Smooth muscle cell (in vitro differentiated cells): Measurements from ENCODE around the gene KRT39. TPM values are rescaled to one million over a fixed set of nuclear protein-coding genes. Genes with fewer than 3 reads are reported as not detected.
"Not testable (repeated sequence)": the region's sequence is repeated elsewhere in the genome, so short reads cannot be mapped to it uniquely, and the experiment has no call there.

Source experiments
- DNase-seq: peaks from one replicate; lab custom pipeline; 2025; ENCODE audit not compliant: unreplicated experiment; lab: John Stamatoyannopoulos, UW
- H2AFZ ChIP-seq: fragments of 200-600 bp; sonication (generic); 2 replicates; pipeline ENCODE4 v1.6.0; 2016; ENCODE audit warnings: antibody characterized with exemption, low read depth, mild to moderate bottlenecking
- H3F3A ChIP-seq: fragments of 200-600 bp; sonication (generic); 2 replicates; pipeline ENCODE4 v1.6.0; 2017; ENCODE audit warnings: antibody characterized with exemption, low read depth
- H3K27ac ChIP-seq: fragments of 200-600 bp; sonication (generic); 2 replicates; pipeline ENCODE4 v1.5.1; 2016; ENCODE audit warnings: low read depth, mild to moderate bottlenecking
- H3K27me3 ChIP-seq: fragments of 200-600 bp; sonication (generic); 2 replicates; pipeline ENCODE4 v1.6.1; 2016; ENCODE audit warnings: low read depth, mild to moderate bottlenecking
- H3K36me3 ChIP-seq: fragments of 200-600 bp; sonication (generic); 2 replicates; pipeline ENCODE4 v1.5.1; 2016; ENCODE audit warnings: low read depth
- H3K4me1 ChIP-seq: fragments of 200-600 bp; sonication (generic); 2 replicates; pipeline ENCODE4 v1.5.1; 2016; ENCODE audit warnings: low read depth
- H3K4me2 ChIP-seq: fragments of 200-600 bp; sonication (generic); 2 replicates; pipeline ENCODE4 v1.6.0; 2016; ENCODE audit warnings: mild to moderate bottlenecking
- H3K4me3 ChIP-seq: fragments of 200-600 bp; sonication (generic); 2 replicates; pipeline ENCODE4 v1.5.1; 2016; ENCODE audit warnings: mild to moderate bottlenecking
- H3K79me2 ChIP-seq: fragments of 200-600 bp; sonication (generic); 2 replicates; pipeline ENCODE4 v1.6.0; 2016; ENCODE audit warnings: low read depth, mild to moderate bottlenecking
- H3K9ac ChIP-seq: fragments of 200-600 bp; sonication (generic); 2 replicates; pipeline ENCODE4 v1.6.0; 2016; ENCODE audit warnings: low read depth
- H3K9me3 ChIP-seq: fragments of 200-600 bp; sonication (generic); replicated peaks from 2 replicates; pipeline ENCODE4 v1.5.1; 2016; ENCODE audit warnings: low read depth
- H4K20me1 ChIP-seq: fragments of 200-600 bp; sonication (generic); 2 replicates; pipeline ENCODE4 v1.6.0; 2016; ENCODE audit warnings: low read depth
- WGBS: methylation state at CpG from one replicate; pipeline ENCODE4 v1.1.7; 2016; ENCODE audit warnings: low lambda C conversion rate; 5-methylcytosine and 5-hydroxymethylcytosine counted together
- polyA plus RNA-seq: library from polyadenylated mRNA; unstranded; fragments of >200 nt; fragmentation: Nextera tagmentation; extraction: Ambion mirVana; gene quantifications from 2 replicates; pipeline ENCODE4 v1.2.1, GENCODE V29; 2016
- total RNA-seq: library from RNA; depleted of rRNA; stranded (reverse); fragments of >200 nt; gene quantifications from 2 replicates; pipeline ENCODE4 v1.2.3, GENCODE V29; 2014
- TF ChIP-seq, protein P1 (sequence below): fragments of 200-600 bp; sonication (generic); IDR thresholded peaks from 2 replicates; pipeline ENCODE4 v1.5.1; 2017; ENCODE audit warnings: borderline replicate concordance, mild to moderate bottlenecking, antibody characterized with exemption; ENCODE audit not compliant: insufficient read depth, poor library complexity, severe bottlenecking

KRT39 gene
- total and polyA plus RNA-seq, 2 experiments from 2014 or later, result not detected

DNA sequence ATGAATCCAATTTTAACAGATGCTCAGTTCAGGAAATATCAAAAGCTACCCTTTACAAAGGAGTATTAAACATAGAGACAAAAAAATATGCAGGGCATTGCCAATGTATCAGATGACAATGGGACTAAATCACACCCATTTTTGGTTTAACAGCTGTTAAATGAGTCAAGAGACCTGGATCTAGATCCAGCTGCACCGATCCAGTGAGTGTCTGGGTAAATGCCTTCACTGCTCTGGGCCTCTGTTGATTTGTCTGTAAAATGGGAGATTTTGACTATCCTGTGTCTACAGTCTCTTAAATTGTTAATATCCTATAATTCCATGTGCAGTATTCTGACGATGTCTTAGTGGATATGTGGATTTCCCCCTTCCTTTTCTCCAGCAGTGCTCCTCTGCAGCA lies 45.7 kb downstream of the KRT39 start:
- H3K27me3 ChIP-seq, result no peaks in the 10 kb centered on the region
- peak overlapping the region; percentile 98 for H3K27ac ChIP-seq
- H3K4me1 ChIP-seq, result no peaks in the 10 kb centered on the region
- H3K4me3 ChIP-seq, result no peak overlapping the region
- H4K20me1 ChIP-seq, result no peaks in the 10 kb centered on the region
- H3K4me2 ChIP-seq, result no peak overlapping the region
- H3K9me3 ChIP-seq, result no peaks in the 10 kb centered on the region
- DNase-seq, result no peak
- no peaks in the 10 kb centered on the region for H3F3A ChIP-seq
- no peaks in the 10 kb centered on the region for H3K36me3 ChIP-seq
- H3K9ac ChIP-seq, result no peak overlapping the region
- TF ChIP-seq, protein P1, sequence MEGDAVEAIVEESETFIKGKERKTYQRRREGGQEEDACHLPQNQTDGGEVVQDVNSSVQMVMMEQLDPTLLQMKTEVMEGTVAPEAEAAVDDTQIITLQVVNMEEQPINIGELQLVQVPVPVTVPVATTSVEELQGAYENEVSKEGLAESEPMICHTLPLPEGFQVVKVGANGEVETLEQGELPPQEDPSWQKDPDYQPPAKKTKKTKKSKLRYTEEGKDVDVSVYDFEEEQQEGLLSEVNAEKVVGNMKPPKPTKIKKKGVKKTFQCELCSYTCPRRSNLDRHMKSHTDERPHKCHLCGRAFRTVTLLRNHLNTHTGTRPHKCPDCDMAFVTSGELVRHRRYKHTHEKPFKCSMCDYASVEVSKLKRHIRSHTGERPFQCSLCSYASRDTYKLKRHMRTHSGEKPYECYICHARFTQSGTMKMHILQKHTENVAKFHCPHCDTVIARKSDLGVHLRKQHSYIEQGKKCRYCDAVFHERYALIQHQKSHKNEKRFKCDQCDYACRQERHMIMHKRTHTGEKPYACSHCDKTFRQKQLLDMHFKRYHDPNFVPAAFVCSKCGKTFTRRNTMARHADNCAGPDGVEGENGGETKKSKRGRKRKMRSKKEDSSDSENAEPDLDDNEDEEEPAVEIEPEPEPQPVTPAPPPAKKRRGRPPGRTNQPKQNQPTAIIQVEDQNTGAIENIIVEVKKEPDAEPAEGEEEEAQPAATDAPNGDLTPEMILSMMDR, result no peak
- no peaks in the 10 kb centered on the region for H3K79me2 ChIP-seq
- 92% methylated on average over 2 of the region's 2 CpGs for WGBS
- no peak overlapping the region for H2AFZ ChIP-seq

DNA sequence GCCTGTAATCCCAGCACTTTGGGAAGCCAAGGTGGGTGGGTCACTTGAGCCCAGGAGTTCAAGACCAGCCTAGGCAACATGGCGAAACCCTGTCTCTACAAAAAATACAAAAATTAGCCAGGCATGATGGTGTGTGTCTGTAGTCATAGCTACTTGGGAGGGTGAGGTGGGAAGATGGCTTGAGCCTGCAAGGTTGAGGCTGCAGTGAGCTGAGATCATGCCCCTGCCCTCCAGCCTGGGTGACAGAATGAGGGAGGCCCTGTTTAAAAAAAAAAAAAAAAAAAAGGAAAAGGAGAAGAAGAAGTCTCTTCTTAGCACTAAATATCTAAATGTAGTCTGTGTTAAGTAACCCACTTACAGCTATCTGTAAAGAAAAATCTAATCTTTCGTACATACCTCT lies 49.6 kb downstream of the KRT39 start:
- H3K27ac ChIP-seq, result peak overlapping the region; percentile 96
- H4K20me1 ChIP-seq, H3K4me2 ChIP-seq, H3K9ac ChIP-seq, H3K79me2 ChIP-seq, DNase-seq, H3K36me3 ChIP-seq, H2AFZ ChIP-seq, H3K4me1 ChIP-seq, H3K27me3 ChIP-seq, H3K4me3 ChIP-seq, H3K9me3 ChIP-seq, H3F3A ChIP-seq: not testable (repeated sequence)
- WGBS, result 96% methylated on average over 2 of the region's 2 CpGs

DNA sequence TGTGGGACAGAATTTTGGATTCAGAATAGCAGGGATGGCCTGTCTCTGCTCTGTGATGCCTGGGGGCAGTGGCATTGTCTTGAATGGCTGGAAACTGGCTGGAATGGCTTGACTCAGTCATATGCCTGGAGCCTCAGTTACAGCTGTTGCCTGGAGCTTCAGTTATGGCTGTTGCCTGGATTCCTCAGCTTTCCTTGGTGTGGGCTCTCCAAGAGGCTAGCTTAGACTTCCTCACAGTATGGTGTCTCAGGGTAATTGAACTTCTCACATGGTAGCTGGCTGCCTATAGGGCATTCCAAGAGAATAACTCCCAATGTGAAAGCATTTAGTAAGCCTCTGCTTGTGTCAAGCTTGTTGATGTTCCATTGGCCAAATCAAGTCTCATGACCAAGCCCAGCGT lies 50.4 kb downstream of the KRT39 start:
- no peaks in the 10 kb centered on the region for H3F3A ChIP-seq
- no peaks in the 10 kb centered on the region for H3K36me3 ChIP-seq
- 43% methylated on average over 1 of the region's 1 CpG for WGBS
- no peaks in the 10 kb centered on the region for H3K9me3 ChIP-seq
- no peak overlapping the region for H2AFZ ChIP-seq
- no peaks in the 10 kb centered on the region for H3K27me3 ChIP-seq
- no peak overlapping the region for H3K4me2 ChIP-seq
- DNase-seq, result no peak
- no peaks in the 10 kb centered on the region for H3K4me1 ChIP-seq
- TF ChIP-seq, protein P1, result no peak
- H4K20me1 ChIP-seq, result no peaks in the 10 kb centered on the region
- H3K79me2 ChIP-seq, result no peaks in the 10 kb centered on the region
- no peak overlapping the region for H3K4me3 ChIP-seq
- H3K9ac ChIP-seq, result peak overlapping the region; percentile 87
- H3K27ac ChIP-seq, result peak overlapping the region; percentile 96

DNA sequence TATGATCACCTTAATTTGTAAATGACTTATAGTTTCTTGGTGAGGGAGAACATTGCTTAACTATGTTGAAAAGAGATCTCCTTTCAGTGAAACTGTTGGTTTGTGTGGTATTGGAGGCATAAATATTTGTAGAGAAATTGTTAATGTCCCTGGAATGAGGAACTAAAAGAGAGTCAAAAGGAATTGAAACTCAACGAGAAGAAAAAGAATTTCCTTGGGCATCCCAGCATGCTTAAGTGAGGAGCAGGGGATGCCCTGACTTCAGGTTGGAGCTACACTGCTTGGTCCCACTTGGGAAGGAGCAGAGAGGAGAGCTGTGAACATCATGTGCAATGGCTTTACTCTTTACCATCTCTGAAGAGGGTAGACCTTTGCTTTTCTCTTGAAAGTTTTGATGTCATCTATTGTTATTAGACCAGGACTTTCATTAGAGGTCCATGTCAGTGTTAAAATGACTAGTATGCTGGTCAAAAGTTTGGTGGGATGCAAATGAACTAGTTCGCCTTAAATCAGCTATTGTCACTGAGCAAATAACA lies 51.0 kb downstream of the KRT39 start:
- 55% methylated on average over 2 of the region's 2 CpGs for WGBS
- H3K9ac ChIP-seq, result peak overlapping the region; percentile 87
- peak overlapping the region; percentile 96 for H3K27ac ChIP-seq
- DNase-seq, result no peak
- H4K20me1 ChIP-seq, result no peaks in the 10 kb centered on the region
- peak overlapping the region; percentile 14 for H3K4me2 ChIP-seq
- no peak overlapping the region for H3K4me3 ChIP-seq
- H3K4me1 ChIP-seq, result no peaks in the 10 kb centered on the region
- H3K36me3 ChIP-seq, result no peaks in the 10 kb centered on the region
- H3F3A ChIP-seq, result no peaks in the 10 kb centered on the region
- TF ChIP-seq, protein P1, result no peak
- no peak overlapping the region for H2AFZ ChIP-seq
- no peaks in the 10 kb centered on the region for H3K27me3 ChIP-seq
- H3K79me2 ChIP-seq, result no peaks in the 10 kb centered on the region
- H3K9me3 ChIP-seq, result no peaks in the 10 kb centered on the region
